ENCODE results near the gene ANTXR2. TPM values are rescaled to one million over a fixed set of nuclear protein-coding genes. Genes with fewer than 3 reads are reported as not detected.

The ANTXR2 gene
- total RNA-seq, 1 donor from 2014 or later, result 16.8 TPM

DNA sequence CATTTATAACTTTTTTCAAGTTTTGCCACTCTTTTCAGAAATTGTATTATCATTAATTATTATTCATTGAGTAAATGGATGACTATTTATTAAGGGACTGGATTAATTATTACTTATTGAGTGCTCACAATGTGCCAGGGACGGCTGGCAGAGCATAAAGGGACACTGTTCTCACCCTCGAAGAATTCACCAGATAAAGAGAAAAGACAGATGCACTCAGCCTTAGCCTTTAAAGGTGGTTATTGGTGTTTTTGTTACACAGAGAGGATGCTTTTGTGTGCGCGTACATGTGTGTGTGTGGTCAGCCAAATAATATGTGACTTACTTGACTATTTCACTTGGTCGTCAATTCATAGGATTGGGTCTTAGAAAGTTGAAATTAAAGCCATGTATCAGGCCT lies 187.0 kb downstream of the ANTXR2 start:
- intact Hi-C loops (cut with DNase I), result no loop called here
- DNase-seq (ENCODE audit: low spot score in 2 of 2), result no peak
- Histone ChIP-seq H3K27ac (no peak overlapping the region), H3K9me3 (no peaks in the 10 kb centered on the region), H3K27me3 (no peaks in the 10 kb centered on the region), H3K4me3 (no peak overlapping the region), H3K36me3 (no peaks in the 10 kb centered on the region), H3K4me1 (no peaks in the 10 kb centered on the region)
- TF ChIP-seq, protein P1, sequence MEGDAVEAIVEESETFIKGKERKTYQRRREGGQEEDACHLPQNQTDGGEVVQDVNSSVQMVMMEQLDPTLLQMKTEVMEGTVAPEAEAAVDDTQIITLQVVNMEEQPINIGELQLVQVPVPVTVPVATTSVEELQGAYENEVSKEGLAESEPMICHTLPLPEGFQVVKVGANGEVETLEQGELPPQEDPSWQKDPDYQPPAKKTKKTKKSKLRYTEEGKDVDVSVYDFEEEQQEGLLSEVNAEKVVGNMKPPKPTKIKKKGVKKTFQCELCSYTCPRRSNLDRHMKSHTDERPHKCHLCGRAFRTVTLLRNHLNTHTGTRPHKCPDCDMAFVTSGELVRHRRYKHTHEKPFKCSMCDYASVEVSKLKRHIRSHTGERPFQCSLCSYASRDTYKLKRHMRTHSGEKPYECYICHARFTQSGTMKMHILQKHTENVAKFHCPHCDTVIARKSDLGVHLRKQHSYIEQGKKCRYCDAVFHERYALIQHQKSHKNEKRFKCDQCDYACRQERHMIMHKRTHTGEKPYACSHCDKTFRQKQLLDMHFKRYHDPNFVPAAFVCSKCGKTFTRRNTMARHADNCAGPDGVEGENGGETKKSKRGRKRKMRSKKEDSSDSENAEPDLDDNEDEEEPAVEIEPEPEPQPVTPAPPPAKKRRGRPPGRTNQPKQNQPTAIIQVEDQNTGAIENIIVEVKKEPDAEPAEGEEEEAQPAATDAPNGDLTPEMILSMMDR (IDR thresholded peaks at IDR 0.05), result no peak

DNA sequence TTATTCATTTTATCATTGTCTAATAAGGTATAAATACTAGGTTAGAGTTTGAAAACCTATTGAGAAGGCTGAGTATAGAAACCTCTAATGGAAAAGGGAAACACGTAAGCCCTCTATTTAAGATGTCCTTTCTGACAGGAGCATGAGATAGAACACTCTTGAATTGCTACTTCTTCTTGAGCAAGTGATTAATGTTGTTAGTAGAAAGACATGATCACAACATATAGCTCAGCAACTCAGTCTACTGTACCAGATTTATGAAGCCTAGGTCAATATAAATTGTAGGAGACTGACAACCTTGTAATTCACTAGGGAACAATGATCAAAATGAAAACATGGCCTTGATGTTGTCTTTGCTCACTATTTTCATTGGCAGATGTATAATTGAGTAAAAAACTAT lies 189.7 kb downstream of the ANTXR2 start:
- DNase-seq (ENCODE audit: low spot score in 2 of 2), result no peak
- Histone ChIP-seq H3K4me1 (no peaks in the 10 kb centered on the region), H3K9me3 (no peaks in the 10 kb centered on the region), H3K27me3 (no peaks in the 10 kb centered on the region), H3K36me3 (no peaks in the 10 kb centered on the region), H3K27ac (no peak overlapping the region), H3K4me3 (no peak overlapping the region)
- TF ChIP-seq, protein P1 (IDR thresholded peaks at IDR 0.05), result no peak
- intact Hi-C loops (cut with DNase I), result no loop called here

DNA sequence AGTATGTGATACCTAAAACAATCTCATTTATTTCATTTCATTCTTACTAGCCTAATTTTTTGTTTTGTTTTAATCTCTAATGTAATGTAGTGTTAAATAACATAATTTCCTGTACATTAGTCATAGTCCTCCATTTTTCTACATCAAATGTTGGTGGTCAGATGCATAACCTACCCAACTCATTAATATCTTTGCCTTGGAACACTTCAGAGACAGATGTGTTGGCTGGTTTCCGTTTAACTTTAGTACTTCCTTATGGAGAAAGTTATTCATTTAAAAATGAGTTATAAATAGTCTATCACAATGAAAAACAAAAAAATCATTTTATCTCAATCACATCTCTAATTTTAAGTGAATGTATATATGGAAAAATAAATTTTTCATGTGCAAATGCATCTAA lies 190.2 kb downstream of the ANTXR2 start:
- H3K27me3 ChIP-seq, result no peaks in the 10 kb centered on the region
- no peak for DNase-seq (ENCODE audit: low spot score in 2 of 2)
- no peaks in the 10 kb centered on the region for H3K4me1 ChIP-seq
- intact Hi-C loops (cut with DNase I), result no loop called here
- TF ChIP-seq, protein P1 (IDR thresholded peaks at IDR 0.05), result no peak
- no peak overlapping the region for H3K27ac ChIP-seq
- H3K9me3 ChIP-seq, result no peaks in the 10 kb centered on the region
- no peaks in the 10 kb centered on the region for H3K36me3 ChIP-seq
- H3K4me3 ChIP-seq, result no peak overlapping the region

DNA sequence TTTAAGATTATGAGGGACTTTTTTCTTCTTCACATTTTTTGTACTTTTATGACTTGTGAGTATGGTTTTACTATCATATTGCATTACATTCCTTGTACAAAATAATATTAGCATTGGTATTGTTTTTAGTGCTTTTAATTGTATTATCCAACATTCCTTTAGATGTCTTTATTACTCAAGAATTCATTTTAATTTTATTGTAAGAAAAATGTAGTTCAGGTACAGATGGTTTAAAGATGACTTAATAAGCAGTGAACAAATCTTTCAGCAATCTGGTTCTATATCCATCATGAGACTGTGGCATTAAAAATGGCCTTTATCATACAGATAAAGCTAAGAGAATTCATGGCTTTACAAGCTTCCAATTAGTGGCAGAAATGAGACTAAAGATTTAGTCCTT lies 191.6 kb downstream of the ANTXR2 start:
- DNase-seq (ENCODE audit: low spot score in 2 of 2), result no peak
- TF ChIP-seq, protein P1 (IDR thresholded peaks at IDR 0.05), result no peak
- intact Hi-C loops (cut with DNase I), result no loop called here
- H3K27ac ChIP-seq, result no peak overlapping the region
- no peaks in the 10 kb centered on the region for H3K36me3 ChIP-seq
- no peaks in the 10 kb centered on the region for H3K4me1 ChIP-seq
- no peaks in the 10 kb centered on the region for H3K27me3 ChIP-seq
- H3K9me3 ChIP-seq, result no peaks in the 10 kb centered on the region
- no peak overlapping the region for H3K4me3 ChIP-seq

DNA sequence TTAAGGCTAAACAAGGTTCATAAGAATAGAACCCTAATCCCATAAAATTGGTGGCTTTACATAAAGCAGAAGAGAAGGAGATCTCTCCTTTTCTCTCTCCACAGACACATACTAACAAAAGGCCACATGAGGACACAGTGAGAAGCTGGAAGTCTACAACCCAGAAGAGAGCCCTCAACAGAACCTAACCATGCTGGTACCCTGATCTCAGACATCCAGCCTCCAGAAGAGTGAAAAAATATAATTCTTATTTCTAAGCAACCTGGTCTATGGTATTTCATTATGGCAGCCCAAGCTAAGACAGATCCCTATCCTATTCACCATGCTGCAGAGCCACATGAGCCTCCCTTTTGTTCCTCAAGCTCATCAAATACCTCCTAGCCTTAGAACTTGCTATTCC lies 195.5 kb downstream of the ANTXR2 start:
- DNase-seq (ENCODE audit: low spot score in 2 of 2), result no peak
- Histone ChIP-seq H3K27me3 (no peaks in the 10 kb centered on the region), H3K27ac (no peak overlapping the region), H3K4me1 (no peaks in the 10 kb centered on the region), H3K36me3 (no peaks in the 10 kb centered on the region), H3K4me3 (no peak overlapping the region), H3K9me3 (no peaks in the 10 kb centered on the region)
- intact Hi-C loops (cut with DNase I), result no loop called here
- TF ChIP-seq, protein P1 (IDR thresholded peaks at IDR 0.05), result no peak

DNA sequence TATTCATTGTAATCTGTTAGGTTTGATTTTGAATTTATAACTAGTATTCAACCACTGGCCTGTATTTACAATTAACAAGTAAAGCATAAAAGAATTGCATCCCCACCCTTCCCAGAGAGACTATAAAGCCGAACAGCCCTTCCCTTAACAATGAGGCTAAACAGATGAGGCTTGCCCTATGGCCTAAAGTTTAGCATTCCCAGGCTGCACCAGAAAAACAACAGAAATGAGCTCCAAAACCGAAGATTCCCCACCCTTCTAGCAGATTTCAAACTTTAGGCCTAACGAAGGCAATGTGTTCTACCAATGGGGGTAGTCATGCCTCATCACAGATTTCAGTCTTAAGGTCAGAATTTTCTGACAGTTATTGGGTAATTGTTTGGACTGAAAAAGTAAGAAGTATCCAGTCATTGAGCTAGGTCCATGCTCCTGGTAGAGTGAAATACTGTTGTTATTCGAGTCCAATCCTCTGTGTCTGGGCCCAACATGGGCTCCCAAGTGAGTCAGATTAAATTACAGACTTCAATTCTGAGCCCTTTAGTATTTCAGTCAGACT lies 197.6 kb downstream of the ANTXR2 start:
- no peak for DNase-seq (ENCODE audit: low spot score in 2 of 2)
- H3K4me3 ChIP-seq, result no peak overlapping the region
- no peaks in the 10 kb centered on the region for H3K9me3 ChIP-seq
- H3K36me3 ChIP-seq, result no peaks in the 10 kb centered on the region
- no peak overlapping the region for H3K27ac ChIP-seq
- H3K27me3 ChIP-seq, result no peaks in the 10 kb centered on the region
- intact Hi-C loops (cut with DNase I), result no loop called here
- no peaks in the 10 kb centered on the region for H3K4me1 ChIP-seq
- TF ChIP-seq, protein P1 (IDR thresholded peaks at IDR 0.05), result no peak

All from ascending aorta (tissue), 2 donors.